Natural killer cell (primary cell): ENCODE results near the gene AQP3. TPM values are rescaled to one million over a fixed set of nuclear protein-coding genes. Genes with fewer than 3 reads are reported as not detected.

Experiments
- ATAC-seq, 3 donors: fragments of 150-1000 bp in 2 of 3; fragments of 200-7000 bp in 1 of 3; cut with Tn5 transposase; 1 replicate in 1 of 3; 2 replicates in 2 of 3; pipeline ENCODE4 v1.10.0; 2021; ENCODE audit warnings: mild to moderate bottlenecking in 2 of 3, moderate library complexity in 2 of 3
- DNase-seq, 2 donors: peaks; one replicate each; pipeline versions ENCODE4 v3.0.0 to v3.0.0-alpha.2; 2013 to 2021; ENCODE audit warnings: mixed read lengths in 1 of 2
- H3K27ac ChIP-seq: one replicate; pipeline ENCODE4 v1.5.1; 2013; ENCODE audit warnings: mild to moderate bottlenecking, low read length
- H3K27me3 ChIP-seq: one replicate; pipeline ENCODE4 v1.6.1; 2013; ENCODE audit warnings: low read length; ENCODE audit not compliant: control insufficient read depth, insufficient read depth
- H3K36me3 ChIP-seq: one replicate; pipeline ENCODE4 v1.6.1; 2013; ENCODE audit warnings: low read length; ENCODE audit not compliant: control insufficient read depth, insufficient read depth
- H3K4me1 ChIP-seq: one replicate; pipeline ENCODE4 v1.6.1; 2013; ENCODE audit warnings: low read length; ENCODE audit not compliant: control insufficient read depth, insufficient read depth
- H3K4me3 ChIP-seq: one replicate; pipeline ENCODE4 v1.5.1; 2013; ENCODE audit warnings: low read length
- H3K9me3 ChIP-seq: one replicate; pipeline ENCODE4 v1.6.1; 2013; ENCODE audit warnings: low read length; ENCODE audit not compliant: control insufficient read depth, insufficient read depth
- H3K27ac Mint-ChIP-seq, 2 donors: one replicate each; pipeline ENCODE4 v1.8.0; 2022; ENCODE audit warnings: mild to moderate bottlenecking in 2 of 2, mixed read lengths in 2 of 2, moderate library complexity in 1 of 2
- H3K27me3 Mint-ChIP-seq, 2 donors: one replicate each; pipeline ENCODE4 v1.8.0; 2022; ENCODE audit warnings: low read depth in 2 of 2, mixed read lengths in 2 of 2
- H3K36me3 Mint-ChIP-seq: one replicate; pipeline ENCODE4 v1.8.0; 2022; ENCODE audit warnings: mixed read lengths
- H3K4me1 Mint-ChIP-seq, 2 donors: one replicate each; pipeline ENCODE4 v1.8.0; 2022; ENCODE audit warnings: mixed read lengths in 2 of 2
- H3K4me3 Mint-ChIP-seq: one replicate; pipeline ENCODE4 v1.8.0; 2022; ENCODE audit warnings: mild to moderate bottlenecking, moderate library complexity, mixed read lengths
- H3K9me3 Mint-ChIP-seq, 2 donors: one replicate each; pipeline ENCODE4 v1.8.0; 2022; ENCODE audit warnings: mixed read lengths in 2 of 2
- CTCF ChIP-seq: fragments of 200-600 bp; IDR thresholded peaks from one replicate; pipeline ENCODE4 v1.8.0; 2022; ENCODE audit warnings: antibody characterized with exemption
- WGBS: methylation state at CpG from one replicate; pipeline ENCODE4 v1.1.7; 2013; ENCODE audit warnings: missing lambda C conversion rate; ENCODE audit not compliant: insufficient coverage; 5-methylcytosine and 5-hydroxymethylcytosine counted together
- intact Hi-C: fragments of 100-400 bp; cut with micrococcal nuclease; formaldehyde crosslinking; loops from one replicate; pipeline ENCODE4 v1.14.2; 2022
- total RNA-seq, 4 donors: library from RNA; stranded (reverse); fragments of 120-200 nt in 1 of 4; gene quantifications; one replicate each; pipeline versions ENCODE4 v1.2.3 to v1.2.4, GENCODE V29; 2013 to 2022

Gene AQP3
- total RNA-seq, 3 donors from 2014 or later (not counting 1 experiment from before 2014, with no cell fraction given) = 3.9 to 12.7 (median 6.1) TPM

DNA sequence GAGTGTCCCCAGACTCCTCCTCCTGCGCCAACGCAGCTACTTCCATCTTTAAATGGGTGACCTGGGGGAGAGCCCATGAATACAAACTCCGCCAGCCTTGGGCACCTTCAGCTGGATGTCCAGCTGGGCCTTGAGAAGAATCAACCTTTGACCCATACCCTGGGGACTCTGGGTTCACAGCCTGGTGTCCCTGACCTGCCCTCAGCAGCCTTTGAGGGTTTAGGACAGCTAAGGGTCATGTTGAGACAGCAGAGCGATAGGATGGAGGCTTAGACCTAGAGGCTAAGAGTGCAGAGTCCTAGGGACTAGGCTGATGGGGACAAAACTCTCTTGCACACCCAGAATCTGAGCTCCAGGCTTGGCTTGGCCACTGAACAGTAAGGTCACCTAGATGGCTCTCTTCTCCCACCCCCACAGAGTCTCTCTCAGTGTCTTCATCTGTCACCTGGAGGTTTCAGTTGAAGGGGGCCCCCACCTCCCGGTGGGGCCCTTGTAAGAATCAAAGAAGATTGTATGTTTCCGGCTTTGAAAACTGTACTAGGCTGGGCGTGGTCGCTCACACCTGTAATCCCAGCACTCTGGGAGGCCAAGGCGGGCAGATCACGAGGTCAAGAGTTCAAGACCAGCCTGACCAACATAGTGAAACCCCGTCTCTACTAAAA, 6.7 kb upstream of the AQP3 start:
- intact Hi-C loops = no loop called here
- H3K27me3 ChIP-seq = no peaks in the 10 kb centered on the region
- H3K4me3 ChIP-seq = no peak overlapping the region
- no peaks in the 10 kb centered on the region for H3K27me3 Mint-ChIP-seq
- ATAC-seq = no peak
- H3K9me3 Mint-ChIP-seq = no peaks in the 10 kb centered on the region
- 82% methylated on average over 11 of the region's 11 CpGs for WGBS
- H3K36me3 Mint-ChIP-seq = no peaks in the 10 kb centered on the region
- H3K4me3 Mint-ChIP-seq = no peak overlapping the region
- no peak overlapping the region for H3K27ac ChIP-seq
- H3K4me1 ChIP-seq = peaks cover 25% of the 10 kb centered on the region
- DNase-seq = no peak
- peaks cover 4 to 5% of the 10 kb centered on the region in 2 donors for H3K4me1 Mint-ChIP-seq
- H3K9me3 ChIP-seq = no peaks in the 10 kb centered on the region
- no peak overlapping the region for H3K27ac Mint-ChIP-seq
- TF ChIP-seq CTCF = no peak
- H3K36me3 ChIP-seq = no peaks in the 10 kb centered on the region

DNA sequence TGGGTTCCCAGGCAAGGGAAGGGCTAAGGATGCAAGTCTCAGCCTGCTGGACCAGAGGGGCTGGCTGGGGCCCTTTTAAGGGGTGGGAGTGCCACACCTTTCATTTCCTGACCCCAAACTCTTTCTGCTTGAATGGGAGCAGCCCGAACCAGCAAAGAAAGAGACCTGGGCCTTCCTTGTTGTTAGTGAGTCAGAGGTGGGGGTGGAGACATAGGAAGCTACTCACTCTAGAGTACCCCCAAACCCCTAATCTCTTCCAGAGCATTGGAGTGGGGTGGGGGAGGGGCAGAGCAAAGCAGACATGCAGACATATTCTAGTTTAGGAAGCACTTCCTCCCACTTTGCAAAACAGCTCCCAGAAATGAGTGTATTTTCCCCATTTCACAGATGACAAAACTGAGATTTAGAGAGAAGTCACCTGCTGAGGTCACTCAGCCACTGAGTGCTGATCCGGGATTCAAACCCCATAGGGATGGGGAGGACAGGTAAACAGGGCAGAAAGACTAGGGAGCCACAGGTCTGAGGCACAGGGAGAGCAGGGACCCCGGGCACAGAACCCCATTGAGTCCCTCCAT, 6.0 kb upstream of the AQP3 start:
- intact Hi-C loops = no loop called here
- H3K27ac Mint-ChIP-seq = no peak overlapping the region

DNA sequence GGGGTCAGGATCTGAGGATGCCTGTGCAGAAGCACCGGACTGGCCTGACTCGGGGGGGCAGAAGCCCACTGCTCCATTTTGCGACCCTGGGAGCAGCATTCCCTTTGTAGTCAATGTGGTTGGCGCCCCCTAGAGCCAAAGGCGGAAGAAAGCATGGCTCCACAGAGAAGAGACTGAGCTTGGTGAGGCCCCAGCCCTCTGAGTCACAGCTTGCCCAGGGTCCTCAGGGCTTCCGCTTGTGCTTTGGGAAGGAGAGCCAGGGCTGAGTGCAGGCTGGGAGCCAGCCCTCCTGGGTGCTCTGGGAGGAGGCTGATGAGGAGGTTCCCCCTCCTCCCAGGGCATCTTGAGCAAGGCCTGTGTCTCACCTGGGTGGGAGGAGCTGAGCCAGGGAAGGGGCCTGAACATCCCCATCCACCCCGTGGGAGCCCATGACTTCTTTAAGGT, 5.5 kb upstream of the AQP3 start:
- no peaks in the 10 kb centered on the region for H3K27me3 ChIP-seq
- DNase-seq (peak in 1 of 2 donors; percentile 68), ATAC-seq (peak in 2 of 3 donors; percentile 58 to 61)
- no peak overlapping the region for H3K4me3 Mint-ChIP-seq
- H3K4me1 Mint-ChIP-seq = peaks cover 4 to 7% of the 10 kb centered on the region in 2 donors
- no peak overlapping the region for H3K27ac ChIP-seq
- H3K27ac Mint-ChIP-seq = no peak overlapping the region
- no peak overlapping the region for H3K4me3 ChIP-seq
- H3K9me3 ChIP-seq = no peaks in the 10 kb centered on the region
- H3K27me3 Mint-ChIP-seq = no peaks in the 10 kb centered on the region
- 34% methylated on average over 7 of the region's 7 CpGs for WGBS
- H3K36me3 Mint-ChIP-seq = no peaks in the 10 kb centered on the region
- H3K4me1 ChIP-seq = peaks cover 24% of the 10 kb centered on the region
- TF ChIP-seq CTCF = peak; percentile 36
- intact Hi-C loops = no loop called here
- no peaks in the 10 kb centered on the region for H3K36me3 ChIP-seq
- no peaks in the 10 kb centered on the region for H3K9me3 Mint-ChIP-seq

More for the DNA sequence above, 6.0 kb upstream of the AQP3 start:
- no peaks in the 10 kb centered on the region for H3K36me3 ChIP-seq
- peaks cover 24% of the 10 kb centered on the region for H3K4me1 ChIP-seq
- H3K9me3 ChIP-seq = no peaks in the 10 kb centered on the region
- WGBS = 89% methylated on average over 2 of the region's 3 CpGs
- H3K27me3 ChIP-seq = no peaks in the 10 kb centered on the region
- DNase-seq (peak in 1 of 2 donors; percentile 25), ATAC-seq (no peak)
- H3K9me3 Mint-ChIP-seq = no peaks in the 10 kb centered on the region
- H3K4me1 Mint-ChIP-seq = peaks cover 4 to 5% of the 10 kb centered on the region in 2 donors
- H3K4me3 ChIP-seq = no peak overlapping the region
- H3K36me3 Mint-ChIP-seq = no peaks in the 10 kb centered on the region
- no peaks in the 10 kb centered on the region for H3K27me3 Mint-ChIP-seq
- H3K27ac ChIP-seq = no peak overlapping the region
- no peak for TF ChIP-seq CTCF
- no peak overlapping the region for H3K4me3 Mint-ChIP-seq
